A172 (cell line): Measurements from ENCODE around the gene SETD7. TPM values are rescaled to one million over a fixed set of nuclear protein-coding genes. Genes with fewer than 3 reads are reported as not detected.
A peak's percentile ranks its signal among the peaks of the same experiment; 100 is the strongest.

ENCODE experiments used
- DNase-seq: peaks from one replicate; pipeline ENCODE4 v3.0.0-alpha.2; 2015; ENCODE audit warnings: low spot score
- total RNA-seq: library from RNA; depleted of rRNA; stranded (reverse); fragments of >200 nt; shearing (Covaris generic); gene quantifications from 2 replicates; pipeline ENCODE4 v1.2.3, GENCODE V29; 2014

The SETD7 gene
- total RNA-seq, 1 experiment from 2014 or later, result 42.1 TPM

DNA sequence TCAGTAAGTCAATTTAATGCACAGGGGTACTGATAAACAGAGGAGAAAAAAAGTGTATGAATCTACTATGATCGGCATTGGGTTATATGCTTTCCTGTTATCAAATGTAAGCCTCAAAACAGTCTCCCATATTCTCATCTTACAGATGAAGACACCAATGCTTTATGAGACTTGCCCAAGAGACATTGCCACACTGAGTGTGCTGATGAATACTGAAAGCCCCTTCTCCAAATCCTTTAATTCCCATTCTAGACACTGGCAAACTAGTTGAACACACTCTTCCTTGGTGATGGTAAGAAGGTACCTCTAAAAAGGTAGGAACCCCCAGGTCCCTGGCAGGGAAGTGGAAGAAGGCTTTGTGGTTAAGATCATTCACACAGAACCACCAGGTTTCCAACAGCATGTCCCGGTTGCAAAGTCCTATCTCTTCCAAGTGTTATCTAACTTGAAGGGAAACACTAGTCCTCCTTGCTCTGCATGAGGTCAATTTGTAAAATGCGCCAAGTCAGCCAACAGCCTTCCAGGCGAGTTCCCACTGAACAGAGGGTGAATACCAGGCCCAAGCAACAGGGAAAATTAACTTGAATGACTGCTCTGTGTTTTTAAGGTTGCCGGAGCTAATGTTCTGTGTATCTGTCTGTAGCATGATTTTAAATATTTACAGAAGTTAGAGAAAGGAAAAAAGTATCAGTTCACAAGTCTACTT lies 5.1 kb downstream of the SETD7 start:
- no peak for DNase-seq

DNA sequence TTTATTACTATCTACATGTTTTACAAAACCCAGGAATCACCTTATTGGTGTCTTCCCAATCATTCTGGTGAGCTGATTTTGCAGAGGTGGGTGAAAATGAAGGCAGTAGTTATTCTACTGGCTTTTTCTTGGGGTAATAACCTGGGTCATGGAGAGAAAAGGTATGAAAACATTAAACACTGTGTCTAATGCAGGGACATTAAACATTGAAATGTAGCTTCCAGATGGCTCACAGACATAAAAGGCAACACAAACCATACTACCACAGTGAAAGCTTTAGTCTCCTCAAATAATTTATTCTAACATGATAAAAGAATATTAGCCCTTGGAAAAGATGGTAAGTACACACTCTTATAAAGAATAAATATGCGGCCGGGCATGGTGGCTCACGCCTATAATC lies 8.0 kb downstream of the SETD7 start:
- DNase-seq, result no peak

DNA sequence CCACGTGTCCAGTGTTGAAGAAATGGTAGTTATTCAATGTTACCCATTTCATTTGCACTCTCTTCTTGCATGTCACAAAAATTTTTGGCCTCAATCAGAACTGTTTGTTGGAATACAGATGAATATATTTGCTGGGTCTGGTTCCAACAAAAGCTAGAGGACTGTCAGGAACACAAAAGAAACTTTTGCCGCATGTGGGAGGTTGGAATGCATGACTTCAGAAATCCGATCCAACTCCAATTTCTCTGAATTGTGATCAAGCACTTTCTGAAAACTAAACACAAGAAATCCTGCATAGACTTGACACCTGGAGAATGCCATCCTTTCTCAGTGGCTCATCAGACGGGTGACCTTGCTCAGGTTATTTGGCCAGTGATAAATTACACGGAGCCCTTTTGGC lies 15.4 kb downstream of the SETD7 start:
- DNase-seq, result no peak

- DNase-seq, result no peak
These were observed 15.9 kb downstream of the SETD7 start for GRCh38 chr4:139540161-139540560.

DNA sequence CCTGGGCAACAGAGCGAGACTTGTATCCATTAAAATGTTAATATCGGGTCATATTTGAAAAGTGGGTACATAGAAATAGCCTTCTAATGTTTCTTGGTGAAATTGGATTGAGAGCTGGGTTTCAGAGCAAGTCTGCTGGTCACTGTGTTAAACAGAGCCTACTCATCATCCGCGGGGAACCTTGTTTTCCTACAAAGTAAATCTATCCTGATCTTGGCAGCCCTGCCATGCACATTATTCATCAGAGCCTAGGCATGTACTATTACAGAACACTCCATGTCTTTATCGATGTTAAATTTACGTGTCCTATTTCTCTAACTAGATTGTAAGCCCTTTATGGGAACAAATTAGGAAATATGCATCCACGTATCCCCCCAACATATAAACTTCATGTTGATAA lies 18.7 kb downstream of the SETD7 start:
- DNase-seq, result no peak

DNA sequence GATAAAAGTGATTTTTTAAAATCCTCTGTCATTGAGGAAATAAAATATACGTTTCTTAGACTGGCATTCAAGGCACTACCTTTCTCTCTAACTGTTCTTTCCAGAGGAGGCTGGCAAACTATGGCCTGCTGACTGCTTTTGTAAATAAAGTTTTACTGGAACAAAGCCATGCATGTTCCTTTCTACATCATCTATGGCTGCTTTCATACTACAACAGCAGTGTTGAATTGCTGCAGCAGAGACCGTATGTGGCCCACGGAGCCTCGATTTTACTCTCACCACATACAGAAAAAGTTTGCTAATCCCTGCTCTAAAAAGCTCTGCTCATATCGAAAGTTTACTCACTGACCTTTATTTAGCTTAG lies 20.2 kb downstream of the SETD7 start:
- DNase-seq, result no peak

- no peak for DNase-seq
These were observed 20.7 kb downstream of the SETD7 start for GRCh38 chr4:139535228-139535870.

DNA sequence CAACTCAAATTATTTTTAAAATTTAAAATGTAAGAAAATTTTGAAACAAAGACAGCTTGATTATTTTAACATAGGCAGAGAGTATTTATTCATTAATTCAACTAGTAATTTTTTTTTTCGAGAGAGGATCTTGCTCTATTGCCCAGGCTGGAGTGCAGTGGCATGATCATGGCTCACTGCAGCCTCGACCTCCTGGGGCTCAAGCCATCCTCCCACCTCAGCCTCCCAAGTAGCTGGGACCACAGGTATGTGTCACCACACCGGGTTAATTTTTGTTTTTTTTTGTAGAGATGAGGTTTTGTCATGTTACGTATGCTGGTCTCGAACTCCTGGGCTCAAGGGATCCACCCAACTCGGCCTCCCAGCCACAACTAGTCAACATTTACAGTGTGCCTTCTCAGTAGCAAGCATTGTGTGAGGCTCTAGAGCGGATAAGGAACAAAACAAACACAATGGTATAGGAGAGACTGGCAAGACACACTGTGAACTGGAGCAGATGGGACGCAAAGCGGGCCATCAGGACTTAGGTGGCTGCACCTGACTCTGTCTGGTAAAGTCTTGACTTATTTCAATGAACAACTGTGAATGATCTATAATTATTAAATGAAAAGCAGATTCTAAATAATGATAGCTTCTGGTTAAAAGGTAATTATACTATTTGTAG lies 21.6 kb downstream of the SETD7 start:
- no peak for DNase-seq

DNA sequence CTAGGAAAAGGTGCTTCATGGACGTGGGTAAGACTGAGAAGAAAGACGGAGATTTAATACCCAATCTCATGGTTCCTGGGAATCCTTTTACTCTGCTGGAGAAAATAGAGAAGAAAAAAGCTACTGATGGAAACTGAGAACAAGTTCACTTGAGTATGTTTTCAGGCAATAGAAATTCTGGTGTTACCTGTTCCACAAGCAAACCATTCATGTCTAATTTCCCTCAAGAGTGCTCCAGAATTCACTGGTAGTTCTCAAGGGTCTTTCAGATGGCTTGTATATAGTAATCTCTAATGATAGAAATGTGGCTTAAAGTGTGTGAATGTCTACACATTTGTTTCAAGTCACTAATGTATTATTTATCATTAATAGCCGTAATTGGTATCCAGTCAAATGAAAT lies 22.5 kb downstream of the SETD7 start:
- no peak for DNase-seq

DNA sequence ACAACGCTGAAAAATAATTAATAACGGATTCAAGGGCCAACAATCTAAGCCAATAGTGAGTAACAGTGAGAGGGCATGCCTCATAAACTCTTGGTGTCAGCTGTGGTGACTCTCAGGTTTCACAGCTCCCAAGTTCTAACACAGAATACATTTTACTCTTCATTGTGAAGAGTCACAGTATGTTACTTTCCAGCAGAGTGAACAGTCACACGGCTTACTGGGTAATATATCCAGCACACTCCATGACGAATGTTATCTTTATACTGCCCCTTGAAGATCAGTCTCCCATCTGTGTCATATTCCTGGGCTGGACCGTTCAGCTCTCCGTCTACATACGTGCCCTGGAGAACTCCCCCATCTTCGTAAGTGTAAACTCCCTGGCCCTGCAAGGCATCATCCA lies 23.1 kb downstream of the SETD7 start:
- no peak for DNase-seq

DNA sequence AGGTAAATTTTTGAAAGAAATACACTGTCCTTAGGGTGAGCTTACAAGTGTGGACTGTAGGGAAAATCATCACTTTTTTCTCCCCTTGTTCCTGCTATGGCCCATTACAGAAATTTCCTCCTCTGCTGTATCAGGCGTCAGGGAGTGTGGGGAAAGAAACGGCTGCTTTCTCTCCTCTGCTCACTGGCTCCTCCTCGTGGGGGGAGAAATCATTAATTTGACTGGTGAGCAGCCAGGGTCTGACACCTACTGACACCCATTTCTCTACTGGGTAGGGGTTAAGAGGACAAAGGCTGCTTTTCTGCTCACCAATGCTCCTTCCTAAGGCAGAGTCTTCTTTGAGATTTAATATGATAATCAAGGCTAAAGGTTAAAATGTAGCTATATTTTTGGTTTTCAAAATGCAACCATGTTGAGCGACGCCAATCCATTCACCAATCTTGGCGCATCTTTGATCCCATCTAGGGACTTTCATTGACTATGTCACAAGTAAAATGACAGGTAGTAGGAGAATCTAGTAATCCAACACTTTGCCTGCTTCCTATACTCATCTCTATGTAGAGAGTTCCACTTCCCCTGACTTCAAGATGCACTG lies 25.1 kb downstream of the SETD7 start:
- peak; percentile 31 for DNase-seq

DNA sequence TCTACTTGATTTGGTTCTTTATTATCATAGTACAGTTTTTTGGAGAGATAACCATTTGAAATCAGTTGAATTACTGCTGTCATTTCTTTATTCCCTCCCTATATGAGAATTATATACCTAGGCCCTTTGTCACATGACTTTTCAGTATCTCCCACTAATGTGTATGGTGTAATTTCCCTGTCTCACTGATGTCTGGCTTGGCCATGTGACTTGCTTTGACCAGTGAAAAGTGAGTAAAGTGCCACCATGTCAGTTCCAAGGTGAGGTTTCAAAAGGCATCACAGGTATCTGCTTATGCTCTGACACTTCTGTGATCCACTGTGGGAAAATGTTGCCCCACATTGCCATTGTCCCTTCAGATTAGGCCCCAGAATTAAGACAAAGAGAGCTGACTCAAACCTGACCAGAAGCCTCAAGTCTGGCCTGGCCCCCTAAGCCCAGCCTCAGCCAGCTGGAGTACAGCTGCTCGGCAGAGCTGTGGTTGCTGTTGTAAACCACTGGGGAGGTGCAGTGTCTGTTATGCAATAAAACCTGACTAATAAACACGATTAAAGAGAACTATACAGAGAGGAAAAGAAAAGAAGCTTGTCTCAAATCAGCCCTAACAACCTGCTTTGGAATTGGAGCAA lies 27.5 kb downstream of the SETD7 start:
- DNase-seq, result peak; percentile 14

DNA sequence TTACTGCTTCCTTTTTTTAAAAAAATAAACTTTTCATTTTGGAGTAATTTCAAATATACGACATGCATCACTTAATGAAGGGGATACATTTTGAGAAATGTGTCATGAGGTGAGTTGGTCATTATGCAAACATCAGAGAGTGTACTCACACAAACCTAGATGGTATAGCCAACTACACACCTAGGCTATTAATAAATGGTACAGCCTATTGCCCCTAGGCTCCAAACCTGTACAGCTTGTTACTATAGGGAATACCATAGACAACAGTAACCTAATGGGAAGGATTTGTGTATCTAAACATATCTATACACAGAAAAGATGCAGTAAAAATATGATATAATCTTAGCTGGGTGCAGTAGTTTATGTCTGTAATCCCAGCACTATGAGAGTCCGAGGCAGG lies 29.1 kb downstream of the SETD7 start:
- DNase-seq, result no peak

GRCh38 chr4:139525414-139525813 lies 30.6 kb downstream of the SETD7 start:
- DNase-seq, result no peak

DNA sequence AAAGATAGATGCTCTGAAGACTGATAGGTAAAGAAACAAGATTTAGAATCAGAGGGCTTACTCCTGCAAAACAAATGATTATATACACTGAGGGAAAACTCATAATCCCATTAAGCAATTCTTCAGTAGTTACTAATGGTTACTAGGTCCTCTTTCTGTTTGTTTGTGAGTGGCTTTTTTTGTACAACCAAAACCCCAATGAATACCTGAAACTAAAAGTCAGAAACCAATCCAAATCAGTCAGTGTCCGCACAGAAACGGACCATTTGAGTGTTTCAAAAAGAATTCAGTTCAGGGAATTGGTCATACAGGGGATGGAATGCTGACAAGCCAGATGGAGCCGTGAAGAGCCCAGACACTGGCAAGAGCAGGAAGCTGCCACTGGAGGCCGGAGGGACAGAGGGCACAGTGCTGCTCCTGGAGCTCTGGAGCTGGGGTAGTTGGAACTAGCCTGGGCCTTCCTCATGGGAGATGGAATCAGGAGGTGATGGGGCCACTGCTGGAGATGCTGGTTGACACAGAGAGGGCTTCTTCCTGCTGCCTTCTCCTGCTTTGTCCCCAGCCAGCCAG lies 31.9 kb downstream of the SETD7 start:
- no peak for DNase-seq

DNA sequence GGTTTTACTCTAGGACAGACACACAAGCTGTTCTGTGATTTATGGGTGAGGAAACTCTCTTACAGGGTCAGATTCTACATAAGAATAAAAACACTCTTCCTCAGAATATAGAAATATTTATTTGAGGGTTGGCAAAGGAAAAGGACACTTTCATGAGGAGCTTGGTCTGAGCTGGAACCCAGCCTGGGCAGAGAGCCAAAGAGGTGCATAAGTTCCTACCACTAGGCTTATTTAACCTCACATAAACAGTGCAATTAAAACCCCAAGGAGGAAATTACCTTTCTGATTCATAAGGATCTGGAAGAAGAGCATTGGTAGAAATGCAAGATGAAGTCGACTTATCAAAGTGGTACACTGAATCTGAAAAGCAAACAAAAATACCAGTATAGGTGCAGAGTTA lies 32.9 kb downstream of the SETD7 start:
- no peak for DNase-seq

DNA sequence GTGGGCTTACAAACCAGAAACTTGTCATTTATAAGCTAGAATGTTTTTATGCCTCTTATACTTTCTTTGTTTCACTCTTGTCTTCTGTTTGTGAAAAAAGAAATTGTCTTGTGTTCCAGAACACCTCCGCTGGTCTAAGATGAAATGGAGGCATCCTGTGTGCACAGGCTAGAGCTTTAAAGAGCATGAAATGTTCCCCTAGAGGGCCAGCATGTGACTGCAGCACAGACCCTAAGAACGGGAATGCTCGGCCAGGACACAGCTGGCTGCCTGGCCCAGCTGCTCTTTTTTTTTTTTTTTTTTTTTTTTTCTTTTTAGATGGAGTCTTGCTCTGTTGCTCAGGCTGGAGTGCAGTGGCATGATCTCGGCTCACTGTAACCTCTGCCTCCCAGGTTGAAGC lies 33.6 kb downstream of the SETD7 start:
- no peak for DNase-seq

DNA sequence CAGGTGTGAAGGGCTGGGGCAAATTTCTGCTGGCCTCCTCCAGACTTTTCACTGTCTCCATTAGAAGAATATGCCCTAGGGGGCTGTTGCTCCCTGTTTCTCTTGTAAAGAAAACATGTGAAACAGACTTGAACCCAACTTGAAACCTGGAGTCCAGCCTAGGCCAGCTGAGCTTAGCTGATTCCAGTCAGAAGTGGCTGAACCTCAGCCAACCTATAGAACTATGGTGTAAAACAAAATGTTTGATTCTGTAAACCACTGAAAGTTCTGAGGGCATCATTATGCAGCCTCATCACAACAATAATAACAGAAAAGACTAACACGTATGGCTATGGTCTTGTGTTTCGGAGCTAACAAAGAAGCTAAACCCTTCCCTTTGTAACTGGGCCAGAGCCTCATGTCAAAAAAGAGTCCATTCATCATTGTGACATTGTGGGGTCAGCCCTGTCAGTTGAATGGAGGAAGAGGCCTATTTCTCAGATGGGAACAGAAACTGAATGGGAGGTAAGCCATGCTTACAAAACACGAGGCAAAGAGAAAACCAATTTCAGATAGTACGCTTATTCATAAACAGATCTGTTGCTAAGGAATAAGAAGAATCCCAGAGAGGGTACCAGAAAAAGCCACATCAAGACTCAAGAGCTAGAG lies 34.1 kb downstream of the SETD7 start:
- DNase-seq, result no peak

DNA sequence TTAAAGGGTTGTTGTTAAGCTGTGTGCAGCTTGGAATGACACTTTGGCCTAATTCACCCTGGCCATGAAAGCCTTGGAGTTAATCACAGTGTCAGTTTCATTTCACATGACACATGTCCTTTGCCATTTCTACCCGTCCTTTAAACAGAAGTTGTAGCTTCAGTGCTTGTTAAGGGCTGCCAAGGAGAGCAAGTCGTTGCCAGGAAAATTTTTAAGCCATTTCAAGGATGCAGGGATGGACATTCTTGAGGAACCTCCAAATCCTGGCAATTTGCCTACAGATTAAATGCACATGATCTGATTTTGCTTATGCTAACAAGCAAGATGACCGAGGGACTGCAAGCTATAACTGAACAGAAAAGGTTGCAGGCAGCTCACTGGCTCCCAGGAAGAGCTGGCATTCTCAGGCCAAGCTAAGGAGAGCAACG lies 40.5 kb downstream of the SETD7 start:
- no peak for DNase-seq

DNA sequence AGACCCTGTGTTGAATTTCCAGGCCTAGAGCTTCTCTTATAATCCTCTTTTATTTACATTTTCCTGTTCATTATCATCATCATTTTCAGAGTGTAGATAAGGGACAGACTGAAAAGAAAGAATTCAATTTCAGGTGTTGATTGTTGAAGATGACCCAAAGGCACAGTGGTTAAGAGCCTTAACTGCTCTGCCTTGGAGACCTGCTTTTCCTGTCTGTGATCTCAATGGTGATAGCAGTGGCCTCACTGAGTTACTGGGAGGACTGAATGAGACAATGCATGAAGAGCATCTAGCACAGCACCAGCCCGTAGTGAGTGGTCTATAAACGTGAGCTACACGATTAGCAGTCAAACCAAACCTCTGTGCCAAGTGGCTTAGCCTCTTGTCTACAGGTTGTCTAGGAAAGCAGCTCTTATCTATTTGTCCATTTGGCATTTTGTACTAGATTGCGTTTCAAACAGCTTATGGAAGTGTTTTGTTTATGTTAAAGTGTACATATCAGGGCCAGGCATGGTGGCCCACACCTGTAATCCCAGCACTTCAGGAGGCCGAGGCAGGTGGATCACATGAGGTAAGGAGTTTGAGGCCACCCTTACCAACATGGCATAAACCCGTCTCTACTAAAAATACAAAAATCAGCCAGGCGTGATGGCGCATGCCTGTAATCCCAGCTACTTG lies 41.5 kb downstream of the SETD7 start:
- DNase-seq, result no peak

DNA sequence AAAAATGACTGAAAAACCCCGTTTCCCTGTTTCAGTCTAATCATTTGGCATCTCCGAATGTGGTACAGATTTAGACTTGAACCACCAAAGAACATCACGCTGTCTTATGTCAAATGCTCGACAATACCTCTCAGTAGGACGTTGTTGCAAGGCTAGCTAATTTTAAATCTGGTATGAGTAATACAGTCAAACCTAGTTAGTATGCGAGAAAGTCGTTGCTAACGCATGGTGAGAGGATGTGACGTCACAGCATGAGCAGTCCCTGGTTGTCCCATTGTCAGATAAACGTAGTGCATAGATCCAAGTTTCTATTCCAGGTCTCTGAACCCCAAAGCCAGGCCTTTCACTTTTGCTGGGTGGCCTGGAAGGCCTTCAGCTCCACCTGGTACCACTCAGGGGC lies 44.7 kb downstream of the SETD7 start:
- DNase-seq, result peak; percentile 4
